GM12878 (cell line): ENCODE results near the gene TBCB. TPM values are rescaled to one million over a fixed set of nuclear protein-coding genes. Genes with fewer than 3 reads are reported as not detected.

Source experiments
- ATAC-seq: fragments of 200-7000 bp; cut with Tn5 transposase; 3 replicates; pipeline ENCODE4 v1.9.1; 2020; ENCODE audit warnings: mild to moderate bottlenecking, moderate library complexity
- BruUV-seq: library from RNA; stranded (reverse); fragments of 400-500 nt; replicated peaks from 2 replicates; lab custom pipeline; 2021; lab: Mats Ljungman, UMichigan
- CTCF ChIA-PET: fragments of 300-600 bp; sonication (Branson Sonifier 250); formaldehyde crosslinking; extraction: SDS; loops from one replicate; lab custom pipeline; 2021; ENCODE audit warnings: inconsistent platforms; lab: Yijun Ruan, JAX
- POLR2A ChIA-PET: fragments of 350-600 bp; formaldehyde crosslinking; extraction: SDS; loops from one replicate; lab custom pipeline; 2021; ENCODE audit warnings: inconsistent platforms; lab: Charles Lee
- RAD21 ChIA-PET: fragments of 300-600 bp; sonication (Branson Sonifier 250); formaldehyde crosslinking; loops from one replicate; lab custom pipeline; 2023; ENCODE audit warnings: antibody characterized with exemption; ENCODE audit not compliant: unreplicated experiment; lab: Charles Lee
- SMC1A ChIA-PET: fragments of 300-600 bp; sonication (Branson Sonifier 250); formaldehyde crosslinking; loops from one replicate; lab custom pipeline; 2023; ENCODE audit not compliant: unreplicated experiment, uncharacterized antibody; lab: Charles Lee
- DNase-seq: peaks from one replicate; pipeline ENCODE4 v3.0.0-alpha.2; 2011; ENCODE audit warnings: low read depth, low spot score
- FAIRE-seq: peaks from 3 replicates; lab custom pipeline; 2011; peaks lifted over from hg19 to GRCh38; lab: Jason Lieb, UNC
- H2AFZ ChIP-seq: 2 replicates; pipeline ENCODE4 v1.6.0; 2011; ENCODE audit warnings: low read depth, low read length, control low read depth; ENCODE audit not compliant: control insufficient read depth
- H3K27ac ChIP-seq: 2 replicates; pipeline ENCODE4 v1.5.1; 2011; ENCODE audit warnings: control low read depth; ENCODE audit not compliant: control insufficient read depth, insufficient read depth
- H3K27me3 ChIP-seq, 2 experiments: replicated peaks in 1 of 2; 2 replicates each; pipeline versions ENCODE4 v1.6.0 to v1.6.1; 2011; ENCODE audit warnings: low read length in 1 of 2; ENCODE audit not compliant: control insufficient read depth in 2 of 2, insufficient read depth in 2 of 2
- H3K36me3 ChIP-seq, 2 experiments: 2 replicates each; pipeline ENCODE4 v1.5.1; 2011; ENCODE audit warnings: low read length in 1 of 2; ENCODE audit not compliant: control insufficient read depth in 2 of 2, insufficient read depth in 2 of 2
- H3K4me1 ChIP-seq: 2 replicates; pipeline ENCODE4 v1.6.1; 2011; ENCODE audit warnings: mild to moderate bottlenecking, low read length, moderate library complexity, mixed read lengths; ENCODE audit not compliant: control insufficient read depth, insufficient read depth
- H3K4me2 ChIP-seq: 2 replicates; pipeline ENCODE4 v1.6.0; 2011; ENCODE audit warnings: control low read depth; ENCODE audit not compliant: control insufficient read depth, insufficient read depth
- H3K4me3 ChIP-seq: fragments of 200-600 bp; sonication (generic); 2 replicates; pipeline ENCODE4 v1.5.1; 2016
- H3K79me2 ChIP-seq: 2 replicates; pipeline ENCODE4 v1.6.0; 2011; ENCODE audit warnings: low read length; ENCODE audit not compliant: control insufficient read depth, insufficient read depth
- H3K9ac ChIP-seq: 2 replicates; pipeline ENCODE4 v1.8.0; 2011; ENCODE audit warnings: low read length, control low read depth, mixed read lengths; ENCODE audit not compliant: control insufficient read depth, insufficient read depth
- H3K9me3 ChIP-seq: replicated peaks from 3 replicates; pipeline ENCODE4 v1.5.1; 2011; ENCODE audit warnings: mild to moderate bottlenecking, low read length; ENCODE audit not compliant: control insufficient read depth, insufficient read depth
- H4K20me1 ChIP-seq: 2 replicates; pipeline ENCODE4 v1.6.0; 2011; ENCODE audit not compliant: control insufficient read depth, insufficient read depth
- CBX5 ChIP-seq: sonication (generic); IDR thresholded peaks from 2 replicates; pipeline ENCODE4 v1.6.1; 2016; ENCODE audit warnings: low read depth, moderate library complexity, mild to moderate bottlenecking, inconsistent platforms
- CHD1 ChIP-seq: IDR thresholded peaks from 2 replicates; pipeline ENCODE4 v1.6.1; 2012; ENCODE audit warnings: low read depth, low read length, improper control_type of control experiment
- PAX8 ChIP-seq: fragments of 450-650 bp; IDR thresholded peaks from 2 replicates; pipeline ENCODE4 v1.6.1; 2017; ENCODE audit warnings: mild to moderate bottlenecking, moderate library complexity
- SKIL ChIP-seq: fragments of 450-650 bp; IDR thresholded peaks from 2 replicates; pipeline ENCODE4 v1.6.1; 2017; ENCODE audit warnings: mild to moderate bottlenecking, low read depth, inconsistent platforms; ENCODE audit not compliant: poor library complexity, severe bottlenecking
- WGBS: methylation state at CpG from one replicate; pipeline ENCODE4 v1.1.6; 2016; ENCODE audit warnings: low lambda C conversion rate; ENCODE audit not compliant: insufficient replicate concordance, insufficient coverage; ENCODE audit errors: missing lambda C conversion rate; 5-methylcytosine and 5-hydroxymethylcytosine counted together
- in situ Hi-C: fragments of 300-500 bp; cut with MboI; formaldehyde crosslinking; loops from 9 replicates; pipeline ENCODE4 v1.14.3; 2018; ENCODE audit warnings: mixed read lengths
- intact Hi-C: fragments of 100-400 bp; cut with micrococcal nuclease; formaldehyde crosslinking; loops from one replicate; pipeline ENCODE4 v1.14.2; 2022; ENCODE audit not compliant: unreplicated experiment
- polyA plus RNA-seq, 11 experiments: library from polyadenylated mRNA; depleted of rRNA in 4 of 11; unstranded in 6 of 11; stranded (reverse) in 5 of 11; fragments of >200 nt; fragmentation: Nextera tagmentation in 4 of 11; fragmentation: Illumina TruSeq in 1 of 11; extraction: Ambion mirVana in 4 of 11; extraction: Trizol in 1 of 11; gene quantifications; 1 replicate in 1 of 11; 2 replicates in 10 of 11; pipeline versions ENCODE4 v1.2.1 to v1.2.3, GENCODE V29; 2011 to 2016; ENCODE audit warnings: inconsistent platforms in 2 of 11, missing spikeins in 2 of 11, low read depth in 1 of 11
- total RNA-seq, 4 experiments: library from RNA; depleted of rRNA in 3 of 4; stranded (reverse); fragments of >200 nt in 3 of 4; fragmentation: Illumina TruSeq in 1 of 4; extraction: Trizol in 1 of 4; gene quantifications; 2 replicates each; pipeline versions ENCODE4 v1.2.1 to v1.2.3, GENCODE V29; 2013 to 2021

Gene TBCB
- total and polyA plus RNA-seq, 10 of the 15 experiments (the other 5 are each of a cell fraction or from before 2014, with no cell fraction given) = 9.4 to 193 (median 126) TPM

GRCh38 chr19:36099166-36099785 lies 16.0 kb upstream of the TBCB start (continued):
- TF ChIP-seq PAX8 = no peak
- TF ChIP-seq CBX5 = no peak
- no peak for TF ChIP-seq SKIL

- H3K27me3 ChIP-seq = no peaks in the 10 kb centered on the region
- no peak overlapping the region for H2AFZ ChIP-seq
- CTCF ChIA-PET = interaction anchor here (1.6 kb wide), 1 partner anchor 39 kb away, joined by 4 read pairs; no protein-coding TSS in a partner anchor
- no peaks in the 10 kb centered on the region for H3K4me1 ChIP-seq
- no peak overlapping the region for H3K4me2 ChIP-seq
- H3K4me3 ChIP-seq = no peak overlapping the region
- H3K27ac ChIP-seq = no peak overlapping the region
- no peak overlapping the region for H3K9ac ChIP-seq
- no peaks in the 10 kb centered on the region for H4K20me1 ChIP-seq
- no peak for TF ChIP-seq CHD1
- TF ChIP-seq, all 136 proteins: peak for 0
- in situ Hi-C loops = no loop called here
- Histone ChIP-seq H3K36me3 (peaks cover 4 to 30% of the 10 kb centered on the region in 2 experiments; a peak in 3 of 4 replicates), H3K79me2 (no peaks in the 10 kb centered on the region), H3K9me3 (no peaks in the 10 kb centered on the region)
- intact Hi-C loops = no loop called here
- ChIA-PET RAD21 (interaction anchor here (1.0 kb wide), 1 partner anchor 28 kb away, joined by 3 read pairs; no protein-coding TSS in a partner anchor), POLR2A (interaction anchor here (1.0 kb wide), 1 partner anchor 40 kb away, joined by 8 read pairs; no protein-coding TSS in a partner anchor), SMC1A (no interaction called here)
- no peak for FAIRE-seq
- no TSS peak for BruUV-seq
- no peak for DNase-seq
- WGBS = 73% methylated on average over 5 of the region's 5 CpGs
- no peak for ATAC-seq
These were observed 14.8 kb upstream of the TBCB start for GRCh38 chr19:36100476-36100875.
